IMR-90 (cell line): ENCODE measurements around the gene EEF1G. TPM values are rescaled to one million over a fixed set of nuclear protein-coding genes. Genes with fewer than 3 reads are reported as not detected.

Experiments
- ATAC-seq: fragments of 200-7000 bp; cut with Tn5 transposase; 2 replicates; pipeline ENCODE4 v1.9.1; 2020; ENCODE audit warnings: low read depth, mild to moderate bottlenecking, moderate library complexity
- BruUV-seq: library from RNA; stranded (reverse); fragments of 400-500 nt; replicated peaks from 2 replicates; lab custom pipeline; 2021; lab: Mats Ljungman, UMichigan
- CTCF ChIA-PET: fragments of 300-600 bp; formaldehyde crosslinking; extraction: SDS; loops from one replicate; lab custom pipeline; 2021; ENCODE audit warnings: antibody characterized with exemption; lab: Yijun Ruan, JAX
- POLR2A ChIA-PET: fragments of 300-600 bp; sonication (Branson Sonifier 250); formaldehyde crosslinking; loops from one replicate; lab custom pipeline; 2022; ENCODE audit warnings: antibody characterized with exemption; ENCODE audit not compliant: unreplicated experiment; lab: Charles Lee
- DNase-seq: peaks from one replicate; pipeline ENCODE4 v3.0.0; 2013
- H2AFZ ChIP-seq: replicated peaks from 2 replicates; pipeline ENCODE3; 2013; ENCODE audit warnings: low read length, mild to moderate bottlenecking; ENCODE audit not compliant: poor library complexity
- H2AK5ac ChIP-seq: 2 replicates; pipeline ENCODE4 v1.6.1; 2013; ENCODE audit warnings: low read depth, low read length, inconsistent platforms
- H2AK9ac ChIP-seq: replicated peaks from 2 replicates; pipeline ENCODE3; 2013; ENCODE audit warnings: mild to moderate bottlenecking, low read depth, low read length, moderate library complexity; ENCODE audit not compliant: poor library complexity
- H2BK120ac ChIP-seq: 2 replicates; pipeline ENCODE4 v1.6.1; 2013; ENCODE audit warnings: low read depth, low read length, inconsistent platforms
- H2BK15ac ChIP-seq: 3 replicates; pipeline ENCODE4 v1.6.1; 2013; ENCODE audit warnings: low read depth, low read length, inconsistent platforms
- H2BK20ac ChIP-seq: 2 replicates; pipeline ENCODE4 v1.6.1; 2013; ENCODE audit warnings: low read depth, mild to moderate bottlenecking, inconsistent platforms, low read length, moderate library complexity
- H2BK5ac ChIP-seq: 2 replicates; pipeline ENCODE4 v1.6.1; 2013; ENCODE audit warnings: mild to moderate bottlenecking, low read depth, low read length, inconsistent platforms; ENCODE audit not compliant: poor library complexity, severe bottlenecking
- H3K14ac ChIP-seq: replicated peaks from 2 replicates; pipeline ENCODE4 v1.6.1; 2013; ENCODE audit warnings: low read depth, low read length, inconsistent platforms
- H3K18ac ChIP-seq: 2 replicates; pipeline ENCODE4 v1.6.1; 2013; ENCODE audit warnings: low read depth, low read length, control low read depth
- H3K23ac ChIP-seq: 2 replicates; pipeline ENCODE4 v1.6.1; 2013; ENCODE audit warnings: low read depth, low read length, inconsistent platforms
- H3K27ac ChIP-seq: 2 replicates; pipeline ENCODE4 v1.5.1; 2013; ENCODE audit warnings: mild to moderate bottlenecking, control low read depth, low read length; ENCODE audit not compliant: insufficient read depth
- H3K27me3 ChIP-seq: 2 replicates; pipeline ENCODE4 v1.6.1; 2013; ENCODE audit warnings: low read length; ENCODE audit not compliant: control insufficient read depth, insufficient read depth
- H3K36me3 ChIP-seq: 2 replicates; pipeline ENCODE4 v1.6.1; 2013; ENCODE audit warnings: low read length, mixed read lengths; ENCODE audit not compliant: control insufficient read depth, insufficient read depth
- H3K4ac ChIP-seq: 2 replicates; pipeline ENCODE4 v1.6.1; 2013; ENCODE audit warnings: low read depth, low read length, inconsistent platforms
- H3K4me1 ChIP-seq: 2 replicates; pipeline ENCODE4 v1.6.1; 2013; ENCODE audit warnings: low read length, mixed read lengths; ENCODE audit not compliant: control insufficient read depth, insufficient read depth
- H3K4me2 ChIP-seq: 2 replicates; pipeline ENCODE4 v1.6.1; 2013; ENCODE audit warnings: low read depth, mild to moderate bottlenecking, control low read depth, low read length, moderate library complexity
- H3K4me3 ChIP-seq: 2 replicates; pipeline ENCODE4 v1.5.1; 2013; ENCODE audit warnings: low read depth, mild to moderate bottlenecking, control low read depth, low read length, moderate library complexity; ENCODE audit not compliant: insufficient read depth
- H3K56ac ChIP-seq: 2 replicates; pipeline ENCODE4 v1.6.1; 2013; ENCODE audit warnings: low read length, inconsistent platforms; ENCODE audit not compliant: insufficient read depth; ENCODE audit errors: extremely low read depth
- H3K79me1 ChIP-seq, 2 experiments: 2 replicates each; pipeline ENCODE4 v1.6.1; 2013; ENCODE audit warnings: low read length in 2 of 2, inconsistent platforms in 1 of 2, low read depth in 1 of 2
- H3K9ac ChIP-seq: 2 replicates; pipeline ENCODE4 v1.6.1; 2013; ENCODE audit warnings: low read depth, low read length, control low read depth
- H3K9me1 ChIP-seq: 2 replicates; pipeline ENCODE4 v1.6.1; 2013; ENCODE audit warnings: low read length, inconsistent platforms; ENCODE audit not compliant: insufficient read depth
- H3K9me3 ChIP-seq: 2 replicates; pipeline ENCODE4 v1.6.1; 2013; ENCODE audit warnings: low read length; ENCODE audit not compliant: control insufficient read depth, insufficient read depth
- H4K20me1 ChIP-seq: 2 replicates; pipeline ENCODE4 v1.6.1; 2013; ENCODE audit warnings: low read length, inconsistent platforms; ENCODE audit not compliant: insufficient read depth
- H4K5ac ChIP-seq: 2 replicates; pipeline ENCODE4 v1.6.1; 2013; ENCODE audit warnings: mild to moderate bottlenecking, low read depth, low read length, control low read depth
- H4K8ac ChIP-seq, 2 experiments: 2 replicates each; pipeline ENCODE4 v1.6.1; 2013; ENCODE audit warnings: low read depth in 2 of 2, low read length in 2 of 2, control low read depth in 1 of 2, inconsistent platforms in 1 of 2
- H4K91ac ChIP-seq: 2 replicates; pipeline ENCODE4 v1.6.1; 2013; ENCODE audit warnings: low read depth, low read length, inconsistent platforms; ENCODE audit not compliant: insufficient read depth
- CEBPB ChIP-seq: IDR thresholded peaks from 2 replicates; pipeline ENCODE4 v1.6.1; 2012; ENCODE audit warnings: low read depth, low read length, improper control_type of control experiment
- FOS ChIP-seq: fragments of 150-350 bp; IDR thresholded peaks from 2 replicates; pipeline ENCODE4 v1.6.1; 2016; ENCODE audit warnings: low read depth, low read length
- MAFK ChIP-seq: IDR thresholded peaks from 2 replicates; pipeline ENCODE4 v1.6.1; 2012; ENCODE audit warnings: low read depth, low read length, improper control_type of control experiment
- MAZ ChIP-seq: IDR thresholded peaks from 2 replicates; pipeline ENCODE4 v1.6.1; 2012; ENCODE audit warnings: low read depth, mild to moderate bottlenecking, low read length, improper control_type of control experiment, moderate library complexity, borderline replicate concordance
- MXI1 ChIP-seq: IDR thresholded peaks from 2 replicates; pipeline ENCODE4 v1.6.1; 2012; ENCODE audit warnings: low read depth, mild to moderate bottlenecking, low read length, moderate library complexity, borderline replicate concordance
- POLR2A ChIP-seq: IDR thresholded peaks from 2 replicates; pipeline ENCODE4 v1.6.1; 2012; ENCODE audit warnings: mild to moderate bottlenecking, low read depth, low read length
- RAD21 ChIP-seq: IDR thresholded peaks from 2 replicates; pipeline ENCODE4 v1.6.1; 2012; ENCODE audit warnings: low read length, improper control_type of control experiment
- RCOR1 ChIP-seq: IDR thresholded peaks from 2 replicates; pipeline ENCODE4 v1.6.1; 2012; ENCODE audit warnings: mild to moderate bottlenecking, low read length, improper control_type of control experiment; ENCODE audit not compliant: insufficient replicate concordance
- RFX5 ChIP-seq: IDR thresholded peaks from 2 replicates; pipeline ENCODE4 v1.8.0; 2012; ENCODE audit warnings: low read depth, mild to moderate bottlenecking, low read length, moderate library complexity
- SMC3 ChIP-seq: fragments of 150-350 bp; IDR thresholded peaks from 2 replicates; pipeline ENCODE4 v1.6.1; 2016; ENCODE audit warnings: low read depth, mild to moderate bottlenecking, antibody characterized with exemption, low read length, moderate library complexity
- USF2 ChIP-seq: fragments of 150-350 bp; IDR thresholded peaks from 2 replicates; pipeline ENCODE4 v1.6.1; 2017; ENCODE audit warnings: mild to moderate bottlenecking, antibody characterized with exemption, low read length, low read depth
- WGBS, 2 experiments: methylation state at CpG; one replicate each; pipeline versions ENCODE4 v1.1.5 to v1.1.7; 2013; ENCODE audit warnings: missing lambda C conversion rate in 2 of 2; ENCODE audit not compliant: insufficient read length in 1 of 2; ENCODE audit errors: extremely low coverage in 2 of 2; 5-methylcytosine and 5-hydroxymethylcytosine counted together
- dilution Hi-C: fragments of 300-500 bp; cut with HindIII; formaldehyde crosslinking; loops from one replicate; pipeline ENCODE4 v1.14.3; 2018; ENCODE audit warnings: low sequenced_read_pairs; ENCODE audit not compliant: unreplicated experiment
- in situ Hi-C: fragments of 300-500 bp; cut with MboI; formaldehyde crosslinking; loops from 3 replicates; pipeline ENCODE4 v1.14.3; 2019; ENCODE audit warnings: low sequenced_read_pairs, inconsistent platforms, mixed read lengths
- intact Hi-C: fragments of 100-400 bp; cut with micrococcal nuclease; formaldehyde crosslinking; loops from 2 replicates; pipeline ENCODE4 v1.10.0; 2022
- polyA plus RNA-seq, 3 experiments: library from polyadenylated mRNA; depleted of rRNA; stranded (reverse); fragments of >200 nt; gene quantifications; 2 replicates each; pipeline ENCODE4 v1.2.3, GENCODE V29; 2012; ENCODE audit warnings: low replicate concordance in 1 of 3
- total RNA-seq: library from RNA; depleted of rRNA; stranded (reverse); fragments of >200 nt; gene quantifications from 2 replicates; pipeline ENCODE4 v1.2.3, GENCODE V29; 2012
- TF ChIP-seq, protein P1 (sequence below): fragments of 150-350 bp; IDR thresholded peaks from 2 replicates; pipeline ENCODE4 v1.6.1; 2016; ENCODE audit warnings: low read depth, mild to moderate bottlenecking, low read length, moderate library complexity, borderline replicate concordance
- TF ChIP-seq, protein P2 (sequence below): conservative IDR thresholded peaks from 2 replicates; pipeline ENCODE4 v1.5.1; 2012; ENCODE audit warnings: mild to moderate bottlenecking, low read depth, low read length, improper control_type of control experiment

Gene EEF1G
- total and polyA plus RNA-seq, 2 of the 4 experiments (the other 2 are of a cell fraction) = 1,684 to 1,857 TPM

- H3K27ac ChIP-seq = peak overlapping the region; percentile 49; the same call in 1 of the 2 replicates
- dilution Hi-C loops = no loop called here
- peak overlapping the region; percentile 45; the same call in 1 of the 2 replicates for H3K56ac ChIP-seq
- H2BK20ac ChIP-seq = no peak overlapping the region
- peak overlapping the region; percentile 96 to 99 for H4K8ac ChIP-seq
- no peak overlapping the region for H2AFZ ChIP-seq
- H3K4ac ChIP-seq = peak overlapping the region; percentile 80; the same call in 1 of the 2 replicates
- H3K9ac ChIP-seq = no peak overlapping the region; the same call in 1 of the 2 replicates
- no peak for ATAC-seq
- no peak overlapping the region for H3K18ac ChIP-seq
- 0 out of 3 replicates have a peak overlapping the region, but pooled peaks have one; percentile 7 for H2BK15ac ChIP-seq
- no CpG with 5 or more reads among the region's 7 CpGs for WGBS, 2 experiments
- ChIA-PET POLR2A (interaction anchor here (0.7 kb wide), 1 partner anchor 30 kb away, joined by 5 read pairs; no protein-coding TSS in a partner anchor), CTCF (interaction anchor here (1.2 to 2.1 kb wide), 3 partner anchors 11 to 31 kb away, joined by 3 to 5 read pairs (median 4); partner anchors contain the start of genes EML3 and TUT1)
- no peaks in the 10 kb centered on the region for H3K9me3 ChIP-seq
- peaks cover 19 to 30% of the 10 kb centered on the region in 2 experiments for H3K79me1 ChIP-seq
- peaks cover 7% of the 10 kb centered on the region; the same call in 1 of the 2 replicates for H3K9me1 ChIP-seq
- intact Hi-C loops = no loop called here
- in situ Hi-C loops = no loop called here
- H2AK9ac ChIP-seq = peak overlapping the region; percentile 55
- H3K4me3 ChIP-seq = no peak overlapping the region
- no peaks in the 10 kb centered on the region for H3K27me3 ChIP-seq
- BruUV-seq = no TSS peak
- TF ChIP-seq SMC3 (no peak), RAD21 (no peak), POLR2A (no peak), MAZ (no peak), USF2 (no peak), RFX5 (no peak), CEBPB (no peak), RCOR1 (no peak), FOS (no peak), MAFK (no peak), MXI1 (no peak)
- TF ChIP-seq, protein P1, sequence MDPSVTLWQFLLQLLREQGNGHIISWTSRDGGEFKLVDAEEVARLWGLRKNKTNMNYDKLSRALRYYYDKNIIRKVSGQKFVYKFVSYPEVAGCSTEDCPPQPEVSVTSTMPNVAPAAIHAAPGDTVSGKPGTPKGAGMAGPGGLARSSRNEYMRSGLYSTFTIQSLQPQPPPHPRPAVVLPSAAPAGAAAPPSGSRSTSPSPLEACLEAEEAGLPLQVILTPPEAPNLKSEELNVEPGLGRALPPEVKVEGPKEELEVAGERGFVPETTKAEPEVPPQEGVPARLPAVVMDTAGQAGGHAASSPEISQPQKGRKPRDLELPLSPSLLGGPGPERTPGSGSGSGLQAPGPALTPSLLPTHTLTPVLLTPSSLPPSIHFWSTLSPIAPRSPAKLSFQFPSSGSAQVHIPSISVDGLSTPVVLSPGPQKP = no peak
- TF ChIP-seq, protein P2, sequence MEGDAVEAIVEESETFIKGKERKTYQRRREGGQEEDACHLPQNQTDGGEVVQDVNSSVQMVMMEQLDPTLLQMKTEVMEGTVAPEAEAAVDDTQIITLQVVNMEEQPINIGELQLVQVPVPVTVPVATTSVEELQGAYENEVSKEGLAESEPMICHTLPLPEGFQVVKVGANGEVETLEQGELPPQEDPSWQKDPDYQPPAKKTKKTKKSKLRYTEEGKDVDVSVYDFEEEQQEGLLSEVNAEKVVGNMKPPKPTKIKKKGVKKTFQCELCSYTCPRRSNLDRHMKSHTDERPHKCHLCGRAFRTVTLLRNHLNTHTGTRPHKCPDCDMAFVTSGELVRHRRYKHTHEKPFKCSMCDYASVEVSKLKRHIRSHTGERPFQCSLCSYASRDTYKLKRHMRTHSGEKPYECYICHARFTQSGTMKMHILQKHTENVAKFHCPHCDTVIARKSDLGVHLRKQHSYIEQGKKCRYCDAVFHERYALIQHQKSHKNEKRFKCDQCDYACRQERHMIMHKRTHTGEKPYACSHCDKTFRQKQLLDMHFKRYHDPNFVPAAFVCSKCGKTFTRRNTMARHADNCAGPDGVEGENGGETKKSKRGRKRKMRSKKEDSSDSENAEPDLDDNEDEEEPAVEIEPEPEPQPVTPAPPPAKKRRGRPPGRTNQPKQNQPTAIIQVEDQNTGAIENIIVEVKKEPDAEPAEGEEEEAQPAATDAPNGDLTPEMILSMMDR = no peak
- peak overlapping the region; percentile 0; the same call in 1 of the 2 replicates for H2BK120ac ChIP-seq
- no peaks in the 10 kb centered on the region; the same call in 1 of the 2 replicates for H4K20me1 ChIP-seq
- peak overlapping the region; percentile 87 for H4K91ac ChIP-seq
- H3K4me2 ChIP-seq = no peak overlapping the region
- H4K5ac ChIP-seq = 0 out of 2 replicates have a peak overlapping the region, but pooled peaks have one; percentile 30
- no peak for DNase-seq
- peaks cover 28% of the 10 kb centered on the region for H3K36me3 ChIP-seq
- H3K4me1 ChIP-seq = peaks cover 3% of the 10 kb centered on the region
- H3K14ac ChIP-seq = peak overlapping the region; percentile 92; the same call in 1 of the 2 replicates
- peak overlapping the region; percentile 44 for H2BK5ac ChIP-seq
- no peak overlapping the region for H2AK5ac ChIP-seq
- no peak overlapping the region for H3K23ac ChIP-seq
Measured at GRCh38 chr11:62622476-62623089, 48.9 kb upstream of the EEF1G start.
